Fibroblast of pulmonary artery (primary cell): ENCODE measurements around the gene RABGEF1.

Source experiments
- DNase-seq: peaks from one replicate; pipeline ENCODE4 v3.0.0-alpha.2; 2010; ENCODE audit warnings: low read depth
- H3K4me3 ChIP-seq: replicated peaks from 2 replicates; pipeline ENCODE4 v1.5.1; 2011; ENCODE audit warnings: low read depth, mild to moderate bottlenecking, control low read depth, low read length, moderate library complexity
- TF ChIP-seq, protein P1 (sequence below): IDR thresholded peaks from 2 replicates; pipeline ENCODE4 v1.5.1; 2011; ENCODE audit warnings: mild to moderate bottlenecking, control low read depth, low read length, inconsistent platforms; ENCODE audit errors: missing control alignments

Gene RABGEF1

DNA sequence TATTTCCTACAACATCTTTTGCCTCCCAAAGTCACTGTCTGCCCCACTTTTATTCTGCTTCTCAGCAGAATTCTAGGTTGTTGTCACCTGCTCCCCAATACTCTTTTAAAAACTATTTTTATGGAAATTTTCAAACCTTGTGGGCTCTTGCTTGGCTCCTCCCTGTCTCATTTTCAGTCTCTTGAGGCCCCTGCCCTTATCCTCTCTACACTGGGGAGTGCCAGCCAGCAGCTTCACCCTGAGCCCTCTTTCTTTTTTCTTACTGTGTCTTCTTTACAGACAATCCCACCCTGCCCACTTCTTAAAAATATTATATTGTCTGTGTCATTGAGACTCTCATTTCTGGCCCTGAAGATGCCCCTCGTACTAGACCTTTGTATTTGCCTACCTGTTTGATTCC lies 118.8 kb downstream of the RABGEF1 start:
- DNase-seq, result no peak
- no peak overlapping the region for H3K4me3 ChIP-seq
- TF ChIP-seq, protein P1, sequence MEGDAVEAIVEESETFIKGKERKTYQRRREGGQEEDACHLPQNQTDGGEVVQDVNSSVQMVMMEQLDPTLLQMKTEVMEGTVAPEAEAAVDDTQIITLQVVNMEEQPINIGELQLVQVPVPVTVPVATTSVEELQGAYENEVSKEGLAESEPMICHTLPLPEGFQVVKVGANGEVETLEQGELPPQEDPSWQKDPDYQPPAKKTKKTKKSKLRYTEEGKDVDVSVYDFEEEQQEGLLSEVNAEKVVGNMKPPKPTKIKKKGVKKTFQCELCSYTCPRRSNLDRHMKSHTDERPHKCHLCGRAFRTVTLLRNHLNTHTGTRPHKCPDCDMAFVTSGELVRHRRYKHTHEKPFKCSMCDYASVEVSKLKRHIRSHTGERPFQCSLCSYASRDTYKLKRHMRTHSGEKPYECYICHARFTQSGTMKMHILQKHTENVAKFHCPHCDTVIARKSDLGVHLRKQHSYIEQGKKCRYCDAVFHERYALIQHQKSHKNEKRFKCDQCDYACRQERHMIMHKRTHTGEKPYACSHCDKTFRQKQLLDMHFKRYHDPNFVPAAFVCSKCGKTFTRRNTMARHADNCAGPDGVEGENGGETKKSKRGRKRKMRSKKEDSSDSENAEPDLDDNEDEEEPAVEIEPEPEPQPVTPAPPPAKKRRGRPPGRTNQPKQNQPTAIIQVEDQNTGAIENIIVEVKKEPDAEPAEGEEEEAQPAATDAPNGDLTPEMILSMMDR, result no peak

- no peak overlapping the region for H3K4me3 ChIP-seq
- TF ChIP-seq, protein P1, result no peak
- no peak for DNase-seq
These were observed 119.5 kb downstream of the RABGEF1 start for GRCh38 chr7:66859794-66860645.

DNA sequence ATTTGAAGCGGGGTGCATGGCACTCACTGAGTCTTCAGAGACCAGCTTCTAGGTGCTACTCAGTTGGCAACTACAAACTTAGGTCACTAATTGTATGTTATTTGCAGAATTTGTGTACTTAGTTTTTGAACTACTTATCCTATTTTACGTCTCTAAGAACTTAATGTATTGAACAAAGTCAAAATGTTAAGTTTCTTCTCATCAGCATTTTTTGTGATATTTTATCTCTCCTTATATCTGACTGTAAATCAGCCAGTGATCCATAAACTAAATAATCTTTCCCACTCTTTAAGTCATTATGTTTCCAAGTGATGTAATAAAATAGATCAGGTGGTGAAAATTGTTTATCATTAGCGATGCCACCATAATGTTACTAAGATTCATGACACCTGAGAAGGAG lies 120.2 kb downstream of the RABGEF1 start:
- TF ChIP-seq, protein P1, result no peak
- no peak overlapping the region for H3K4me3 ChIP-seq
- no peak for DNase-seq
